ENCODE results near the gene UBASH3A.

The UBASH3A gene

DNA sequence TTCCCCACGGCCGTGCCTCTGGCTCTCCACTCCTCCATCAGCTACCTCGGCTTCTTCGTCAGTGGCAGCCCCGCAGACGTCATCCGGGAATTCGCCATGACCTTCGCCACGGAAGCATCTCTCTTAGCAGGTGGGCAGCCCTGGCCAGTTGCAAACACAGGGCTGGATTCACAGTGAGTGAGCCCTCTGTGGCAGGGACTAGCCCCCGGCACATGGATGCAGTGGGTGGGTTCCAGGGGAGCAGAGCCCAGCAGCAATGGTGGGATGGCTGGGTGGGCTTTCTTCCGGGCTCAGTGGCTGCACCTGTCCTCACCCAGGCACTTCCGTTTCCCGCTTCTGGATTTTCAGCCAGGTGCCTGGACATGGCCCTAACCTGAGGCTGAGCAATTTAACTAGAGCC is 9.4 kb downstream of the UBASH3A start:
- H3K27me3 ChIP-seq (ENCODE audit: insufficient read depth, low read length, poor library complexity): no peaks in the 10 kb centered on the region
- DNase-seq (no peak), ATAC-seq (ENCODE audit: insufficient read depth, low read depth) (no peak)
- peaks cover 16% of the 10 kb centered on the region; the same call in 1 of the 2 replicates for H4K20me1 ChIP-seq (ENCODE audit: insufficient read depth, low read length)
- H3K9me3 ChIP-seq (ENCODE audit: insufficient read depth, low read length, severe bottlenecking): no peaks in the 10 kb centered on the region
- no peak overlapping the region for H3K4me2 ChIP-seq (ENCODE audit: insufficient read depth, low read length)
- H3K9ac ChIP-seq (ENCODE audit: low read depth, low read length): no peak overlapping the region
- H3K4me1 ChIP-seq (ENCODE audit: insufficient read depth, low read length): peaks cover 20% of the 10 kb centered on the region
- H3K4me3 ChIP-seq (ENCODE audit: low read depth in 1 of 2, low read length in 2 of 2): no peak overlapping the region
- peaks cover 95% of the 10 kb centered on the region for H3K36me3 ChIP-seq (ENCODE audit: insufficient read depth, low read length)
- peaks cover 59% of the 10 kb centered on the region for H3K79me2 ChIP-seq (ENCODE audit: insufficient read depth, low read length)
- TF ChIP-seq EZH2 (IDR thresholded peaks at IDR 0.05; ENCODE audit: borderline replicate concordance, low read depth, low read length, severe bottlenecking) (no peak), CTCF (IDR thresholded peaks at IDR 0.05; ENCODE audit: borderline replicate concordance, extremely low read depth, low read length, poor library complexity, severe bottlenecking) (no peak)
- no peak overlapping the region for H2AFZ ChIP-seq (ENCODE audit: low read depth, low read length)
- H3K27ac ChIP-seq (ENCODE audit: low read length): 0 out of 2 replicates have a peak overlapping the region, but pooled peaks have one; percentile 1

DNA sequence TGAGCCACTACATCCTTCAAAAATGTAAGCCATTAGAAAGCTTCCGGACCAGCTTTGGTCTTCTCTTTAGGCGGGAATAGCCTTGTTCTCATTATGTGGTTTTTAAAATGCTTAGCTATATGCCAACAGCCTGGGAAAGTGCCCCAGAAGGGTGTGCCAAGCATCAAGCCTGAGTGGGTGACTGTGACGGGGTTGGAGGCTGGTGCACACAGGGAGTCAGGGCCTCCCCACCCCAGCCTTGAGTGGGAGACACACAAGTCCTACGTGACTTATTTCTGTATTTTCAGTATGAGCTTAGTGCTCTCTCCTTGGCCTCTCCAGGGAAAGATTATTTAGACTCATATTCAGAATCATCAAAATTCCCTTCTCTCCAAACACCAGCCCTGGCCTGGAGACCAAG is 9.8 kb downstream of the UBASH3A start:
- Histone ChIP-seq H3K9me3 (ENCODE audit: insufficient read depth, low read length, severe bottlenecking) (no peaks in the 10 kb centered on the region), H4K20me1 (ENCODE audit: insufficient read depth, low read length) (peaks cover 16% of the 10 kb centered on the region; the same call in 1 of the 2 replicates), H2AFZ (ENCODE audit: low read depth, low read length) (no peak overlapping the region), H3K79me2 (ENCODE audit: insufficient read depth, low read length) (peaks cover 55% of the 10 kb centered on the region), H3K27me3 (ENCODE audit: insufficient read depth, low read length, poor library complexity) (no peaks in the 10 kb centered on the region), H3K4me3 (ENCODE audit: low read depth in 1 of 2, low read length in 2 of 2) (no peak overlapping the region), H3K4me2 (ENCODE audit: insufficient read depth, low read length) (no peak overlapping the region), H3K27ac (ENCODE audit: low read length) (peak overlapping the region; percentile 1; the same call in 1 of the 2 replicates), H3K4me1 (ENCODE audit: insufficient read depth, low read length) (peaks cover 22% of the 10 kb centered on the region), H3K9ac (ENCODE audit: low read depth, low read length) (no peak overlapping the region), H3K36me3 (ENCODE audit: insufficient read depth, low read length) (peaks cover 95% of the 10 kb centered on the region)
- DNase-seq (no peak), ATAC-seq (ENCODE audit: insufficient read depth, low read depth) (no peak)
- TF ChIP-seq EZH2 (IDR thresholded peaks at IDR 0.05; ENCODE audit: borderline replicate concordance, low read depth, low read length, severe bottlenecking): no peak

GRCh38 chr21:42414066-42414465 is 10.4 kb downstream of the UBASH3A start:
- no peak overlapping the region for H3K9ac ChIP-seq (ENCODE audit: low read depth, low read length)

DNA sequence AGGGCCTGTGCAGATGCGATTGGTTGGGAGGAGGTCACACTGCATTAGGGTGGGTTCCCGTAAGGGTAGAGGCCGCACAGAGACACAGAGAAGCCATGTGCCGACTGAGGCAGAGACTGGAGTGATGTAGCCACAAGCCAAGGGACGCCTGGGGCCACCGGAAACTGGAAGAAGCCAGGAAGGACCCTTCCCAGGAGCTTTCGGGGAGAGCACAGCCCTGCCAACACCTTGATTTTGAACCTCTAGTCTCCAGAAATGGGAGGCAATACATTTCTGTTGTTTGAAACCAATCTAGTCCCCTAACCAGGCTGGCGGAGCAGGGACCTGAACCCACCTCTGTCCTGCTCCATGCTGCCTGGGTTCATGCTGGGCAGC is 10.8 kb downstream of the UBASH3A start:
- Histone ChIP-seq H3K4me3 (ENCODE audit: low read depth in 1 of 2, low read length in 2 of 2) (no peak overlapping the region), H3K79me2 (ENCODE audit: insufficient read depth, low read length) (peaks cover 46% of the 10 kb centered on the region), H3K27ac (ENCODE audit: low read length) (peak overlapping the region; percentile 61; the same call in 1 of the 2 replicates), H4K20me1 (ENCODE audit: insufficient read depth, low read length) (peaks cover 11% of the 10 kb centered on the region; the same call in 1 of the 2 replicates), H3K9me3 (ENCODE audit: insufficient read depth, low read length, severe bottlenecking) (no peaks in the 10 kb centered on the region), H3K4me2 (ENCODE audit: insufficient read depth, low read length) (no peak overlapping the region), H3K36me3 (ENCODE audit: insufficient read depth, low read length) (peaks cover 98% of the 10 kb centered on the region), H3K27me3 (ENCODE audit: insufficient read depth, low read length, poor library complexity) (no peaks in the 10 kb centered on the region), H2AFZ (ENCODE audit: low read depth, low read length) (no peak overlapping the region), H3K4me1 (ENCODE audit: insufficient read depth, low read length) (peaks cover 28% of the 10 kb centered on the region), H3K9ac (ENCODE audit: low read depth, low read length) (no peak overlapping the region; the same call in 1 of the 2 replicates)
- no peak for ATAC-seq (ENCODE audit: insufficient read depth, low read depth)
- no peak for DNase-seq
- no peak for TF ChIP-seq EZH2 (IDR thresholded peaks at IDR 0.05; ENCODE audit: borderline replicate concordance, low read depth, low read length, severe bottlenecking)
- no peak for TF ChIP-seq CTCF (IDR thresholded peaks at IDR 0.05; ENCODE audit: borderline replicate concordance, extremely low read depth, low read length, poor library complexity, severe bottlenecking)

More at GRCh38 chr21:42414066-42414465, 10.4 kb downstream of the UBASH3A start:
- no peaks in the 10 kb centered on the region for H3K9me3 ChIP-seq (ENCODE audit: insufficient read depth, low read length, severe bottlenecking)
- TF ChIP-seq EZH2 (IDR thresholded peaks at IDR 0.05; ENCODE audit: borderline replicate concordance, low read depth, low read length, severe bottlenecking) (no peak), CTCF (IDR thresholded peaks at IDR 0.05; ENCODE audit: borderline replicate concordance, extremely low read depth, low read length, poor library complexity, severe bottlenecking) (no peak)
- peaks cover 51% of the 10 kb centered on the region for H3K79me2 ChIP-seq (ENCODE audit: insufficient read depth, low read length)
- no peak overlapping the region for H3K4me2 ChIP-seq (ENCODE audit: insufficient read depth, low read length)
- H3K27ac ChIP-seq (ENCODE audit: low read length): peak overlapping the region; percentile 61; the same call in 1 of the 2 replicates
- H3K4me3 ChIP-seq (ENCODE audit: low read depth in 1 of 2, low read length in 2 of 2): no peak overlapping the region
- ATAC-seq (ENCODE audit: insufficient read depth, low read depth): no peak
- H4K20me1 ChIP-seq (ENCODE audit: insufficient read depth, low read length): peaks cover 14% of the 10 kb centered on the region; the same call in 1 of the 2 replicates
- no peak for DNase-seq
- H3K36me3 ChIP-seq (ENCODE audit: insufficient read depth, low read length): peaks cover 98% of the 10 kb centered on the region
- H3K4me1 ChIP-seq (ENCODE audit: insufficient read depth, low read length): peaks cover 26% of the 10 kb centered on the region
- H2AFZ ChIP-seq (ENCODE audit: low read depth, low read length): no peak overlapping the region
- no peaks in the 10 kb centered on the region for H3K27me3 ChIP-seq (ENCODE audit: insufficient read depth, low read length, poor library complexity)
